Embryonic facial prominence (tissue), 1 donor: ENCODE measurements around the gene OGDHL.

Experiments used
- DNase-seq: peaks from one replicate; pipeline ENCODE4 v3.0.0-alpha.2; 2016; ENCODE audit errors: extremely low spot score

Gene OGDHL

DNA sequence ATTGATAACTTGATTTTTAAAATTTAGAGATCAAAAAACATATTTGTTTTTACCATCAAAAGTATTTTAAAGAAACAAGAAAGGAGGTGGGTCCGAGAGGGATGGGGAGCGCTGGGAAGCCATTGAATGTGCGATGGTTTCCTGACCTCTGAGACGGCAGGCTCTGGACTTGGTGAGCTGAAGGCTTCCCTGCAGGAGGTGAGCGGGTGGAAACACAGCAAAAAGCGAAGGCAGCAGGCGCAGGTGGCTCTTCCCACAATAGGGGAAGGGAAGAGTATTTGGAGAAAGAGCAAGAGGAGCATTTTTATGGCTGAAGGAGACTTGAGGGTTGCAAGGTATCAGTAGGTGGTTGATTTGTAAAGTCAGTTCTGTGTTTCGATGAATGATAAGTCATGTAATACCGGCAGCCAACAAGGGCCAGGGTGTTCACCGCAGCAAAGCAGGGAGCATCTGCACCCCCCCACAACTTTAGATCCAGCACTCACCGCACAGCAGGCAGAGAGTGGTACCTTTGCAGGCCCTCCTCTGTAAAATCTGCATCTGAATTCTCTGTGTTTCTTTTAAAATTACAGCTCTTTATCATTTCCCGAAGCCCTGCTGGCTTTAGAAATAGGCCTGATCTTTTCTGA, 72.1 kb downstream of the OGDHL start:
- no peak for DNase-seq

DNA sequence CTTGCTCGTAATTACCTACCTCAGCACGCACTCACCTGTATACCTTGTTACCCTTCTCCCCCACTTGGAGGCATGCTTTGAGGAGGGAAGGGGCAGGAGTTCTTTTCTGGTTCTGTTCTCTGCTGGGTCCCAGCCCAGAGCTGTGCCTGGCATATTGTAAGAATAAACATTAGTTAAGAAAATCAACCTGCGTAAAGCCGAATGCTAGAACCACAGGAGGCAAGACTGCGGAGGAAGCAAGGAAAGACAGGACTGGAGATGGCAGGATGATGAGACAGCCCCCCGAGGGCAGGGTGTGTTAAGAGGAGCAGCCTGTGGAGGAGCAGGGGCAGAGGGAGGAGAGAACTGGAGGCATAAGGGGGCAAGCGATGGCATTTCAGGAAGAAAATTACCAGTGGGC, 73.2 kb downstream of the OGDHL start:
- no peak for DNase-seq

DNA sequence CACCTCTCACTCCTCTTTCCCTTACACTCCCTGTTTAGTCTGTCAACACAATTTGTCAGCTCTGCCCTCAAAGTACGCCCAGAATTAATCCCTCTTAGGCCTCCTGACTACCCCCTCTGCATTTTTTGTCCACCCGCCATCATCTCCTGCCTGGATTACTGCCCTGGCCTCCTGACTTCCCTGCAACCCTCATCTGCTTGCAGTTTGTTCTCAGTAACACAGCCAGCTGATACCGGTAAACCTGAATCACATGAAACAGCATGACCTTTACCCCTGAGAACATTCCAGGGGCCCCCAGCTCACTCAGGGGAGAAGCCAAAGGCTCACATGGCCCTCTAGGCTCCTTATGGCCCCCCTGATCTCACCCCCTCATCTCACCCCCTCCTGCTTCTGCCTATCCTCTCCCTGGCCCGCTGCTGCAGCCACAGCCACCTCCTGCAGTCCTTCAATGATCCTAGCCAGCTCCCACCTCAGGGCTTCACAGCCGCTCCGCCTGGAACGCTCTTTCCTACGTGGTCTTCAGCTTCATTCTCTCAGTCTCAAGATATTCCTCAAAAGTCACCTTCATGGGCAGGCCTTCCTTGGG, 73.8 kb downstream of the OGDHL start:
- no peak for DNase-seq

DNA sequence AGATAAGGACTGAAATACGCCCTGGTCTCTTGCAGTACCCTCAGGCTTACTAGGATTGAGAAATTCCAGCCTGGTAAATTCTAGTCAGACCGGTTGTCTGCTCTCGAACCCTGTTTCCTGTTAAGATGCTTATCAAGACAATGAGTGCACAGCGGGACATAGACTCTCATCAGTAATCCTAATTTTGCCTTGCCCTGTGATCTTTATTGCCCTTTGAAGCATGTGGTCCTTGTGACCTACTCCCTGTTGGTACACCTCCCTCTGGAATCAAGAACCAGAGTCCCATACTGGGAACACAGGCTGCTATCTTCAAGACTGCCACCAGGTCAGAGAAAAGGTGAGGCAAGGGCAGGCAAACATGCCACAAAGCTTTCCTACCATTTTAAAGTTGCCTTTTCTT, 75.5 kb downstream of the OGDHL start:
- no peak for DNase-seq
